GM23338 (cell line): ENCODE data around the gene GLOD5.

Source experiments
- CREB1 ChIP-seq: fragments of 250-450 bp; sonication (Bioruptor Pico); IDR thresholded peaks from 2 replicates; pipeline ENCODE4 v1.5.0; 2020; ENCODE audit warnings: low read depth, mild to moderate bottlenecking, moderate library complexity
- EZH2 ChIP-seq: fragments of 200-600 bp; sonication (generic); IDR thresholded peaks from one replicate; pipeline ENCODE4 v1.8.0; 2017; ENCODE audit warnings: antibody characterized with exemption, mild to moderate bottlenecking, low read depth; ENCODE audit not compliant: unreplicated experiment
- JUNB ChIP-seq: IDR thresholded peaks from one replicate; pipeline ENCODE4 v1.6.1; 2016; ENCODE audit warnings: antibody characterized with exemption; ENCODE audit not compliant: unreplicated experiment
- POLR2AphosphoS5 ChIP-seq: IDR thresholded peaks from 2 replicates; pipeline ENCODE4 v1.6.1; 2016; ENCODE audit warnings: antibody characterized with exemption, low read depth
- ZNF331 ChIP-seq: fragments of 250-450 bp; sonication (Bioruptor Pico); IDR thresholded peaks from 2 replicates; pipeline ENCODE4 v1.5.0; 2020; ENCODE audit warnings: low read depth, mild to moderate bottlenecking, moderate library complexity
- TF ChIP-seq, protein P1 (sequence below), 2 experiments: fragments of 200-600 bp in 1 of 2; sonication (generic) in 1 of 2; conservative IDR thresholded peaks; 2 replicates each; pipeline versions ENCODE4 v1.5.1 to v1.6.1; 2016 to 2017; ENCODE audit warnings: antibody characterized with exemption in 2 of 2, low read depth in 2 of 2, mild to moderate bottlenecking in 2 of 2, moderate library complexity in 1 of 2

DNA sequence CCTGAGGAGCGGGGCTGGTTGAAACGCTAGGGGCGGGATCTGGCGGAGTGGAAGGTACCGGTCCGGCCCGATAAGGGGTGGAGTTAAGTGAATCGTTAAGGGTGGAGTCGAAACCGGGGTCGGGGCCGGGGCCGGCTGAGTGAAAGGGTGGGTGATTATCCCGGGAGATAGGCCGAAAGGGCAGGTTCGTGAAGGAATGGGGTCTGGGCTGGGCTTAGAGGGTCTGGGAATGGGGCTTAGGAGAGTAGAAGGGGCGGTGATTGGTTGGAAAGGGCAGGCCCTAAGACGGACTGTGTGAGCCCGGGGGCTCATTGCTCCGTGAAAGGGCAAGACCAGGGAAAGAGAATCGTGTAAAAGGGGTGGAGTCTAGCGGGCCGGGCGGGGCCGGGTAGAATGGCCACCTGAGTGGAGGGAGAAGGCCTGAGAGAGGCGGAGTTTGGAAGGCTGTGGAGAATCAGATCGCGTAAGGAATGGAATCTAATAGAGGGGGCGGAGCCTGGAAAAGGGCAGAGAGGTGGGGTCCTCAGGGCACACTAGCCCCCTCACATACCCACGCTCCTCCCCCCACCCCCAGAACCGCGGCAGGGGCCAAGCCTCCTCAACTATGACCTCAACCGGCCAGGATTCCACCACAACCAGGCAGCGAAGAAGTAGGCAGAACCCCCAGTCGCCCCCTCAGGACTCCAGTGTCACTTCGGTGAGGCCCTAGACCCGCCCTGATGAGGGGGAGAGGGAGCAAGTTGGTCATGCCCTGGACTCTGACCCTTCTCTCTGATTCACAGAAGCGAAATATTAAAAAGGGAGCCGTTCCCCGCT, 40.8 kb downstream of the GLOD5 start:
- TF ChIP-seq ZNF331 (CRISPR knock-in tag) = no peak
- TF ChIP-seq, protein P1, sequence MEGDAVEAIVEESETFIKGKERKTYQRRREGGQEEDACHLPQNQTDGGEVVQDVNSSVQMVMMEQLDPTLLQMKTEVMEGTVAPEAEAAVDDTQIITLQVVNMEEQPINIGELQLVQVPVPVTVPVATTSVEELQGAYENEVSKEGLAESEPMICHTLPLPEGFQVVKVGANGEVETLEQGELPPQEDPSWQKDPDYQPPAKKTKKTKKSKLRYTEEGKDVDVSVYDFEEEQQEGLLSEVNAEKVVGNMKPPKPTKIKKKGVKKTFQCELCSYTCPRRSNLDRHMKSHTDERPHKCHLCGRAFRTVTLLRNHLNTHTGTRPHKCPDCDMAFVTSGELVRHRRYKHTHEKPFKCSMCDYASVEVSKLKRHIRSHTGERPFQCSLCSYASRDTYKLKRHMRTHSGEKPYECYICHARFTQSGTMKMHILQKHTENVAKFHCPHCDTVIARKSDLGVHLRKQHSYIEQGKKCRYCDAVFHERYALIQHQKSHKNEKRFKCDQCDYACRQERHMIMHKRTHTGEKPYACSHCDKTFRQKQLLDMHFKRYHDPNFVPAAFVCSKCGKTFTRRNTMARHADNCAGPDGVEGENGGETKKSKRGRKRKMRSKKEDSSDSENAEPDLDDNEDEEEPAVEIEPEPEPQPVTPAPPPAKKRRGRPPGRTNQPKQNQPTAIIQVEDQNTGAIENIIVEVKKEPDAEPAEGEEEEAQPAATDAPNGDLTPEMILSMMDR (conservative IDR thresholded peaks at IDR 0.05; ENCODE audit: low read depth in 2 of 2) = no peak
- no peak for TF ChIP-seq EZH2
- no peak for TF ChIP-seq CREB1 (CRISPR knock-in tag)
- peak; percentile 42; the same call in 1 of the 2 replicates for TF ChIP-seq POLR2AphosphoS5
- TF ChIP-seq JUNB = no peak
